Left hindlimb (tissue), 1 donor: ENCODE results near the gene SARS2.
"Not testable (repeated sequence)": the region's sequence is repeated elsewhere in the genome, so short reads cannot be mapped to it uniquely, and the experiment has no call there.

ENCODE experiments used
- DNase-seq: peaks from one replicate; pipeline ENCODE4 v3.0.0-alpha.2; 2018

Gene SARS2

GRCh38 chr19:38890686-38891085 is 39.9 kb downstream of the SARS2 start:
- DNase-seq: no peak

- no peak for DNase-seq
Measured at GRCh38 chr19:38889803-38890202, 40.8 kb downstream of the SARS2 start.

DNA sequence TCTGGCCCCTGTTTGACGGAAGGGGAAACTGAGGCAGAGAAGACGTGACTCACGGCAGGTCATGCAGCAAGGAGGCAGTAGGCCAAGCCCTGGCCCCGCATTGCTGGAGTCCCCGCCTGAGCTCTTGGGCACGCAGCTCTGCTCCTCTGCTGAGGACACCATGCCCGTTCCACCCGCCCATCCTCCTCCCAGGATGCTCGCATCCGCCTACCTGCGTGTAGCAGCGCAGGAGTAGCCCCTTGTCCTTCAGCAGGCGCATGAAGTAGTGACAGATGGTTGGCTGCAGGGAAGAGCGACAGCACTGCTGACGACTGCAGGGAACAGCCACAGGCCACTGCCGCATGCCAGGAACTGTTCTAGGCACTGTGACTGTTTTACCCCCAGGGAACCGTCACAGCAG is 41.7 kb downstream of the SARS2 start:
- DNase-seq: no peak

DNA sequence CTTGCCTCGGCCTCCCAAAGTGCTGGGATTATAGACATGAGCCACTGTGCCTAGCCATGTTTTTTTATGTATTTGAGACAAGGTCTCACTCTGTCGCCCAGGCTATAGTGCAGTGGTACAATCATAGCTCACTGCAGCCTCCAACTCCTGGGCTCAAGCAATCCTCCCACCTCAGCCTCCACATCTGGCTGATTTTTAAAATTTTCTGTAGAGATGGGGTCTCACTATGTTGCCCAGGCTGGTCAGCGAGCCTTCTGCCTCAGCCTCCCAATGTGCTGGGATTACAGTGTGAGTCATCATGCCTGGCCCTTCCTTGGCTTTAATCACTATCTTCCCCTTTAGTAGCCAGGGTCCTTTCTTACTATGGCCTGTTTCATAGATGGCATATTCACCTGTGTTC is 45.9 kb downstream of the SARS2 start:
- not testable (repeated sequence) for DNase-seq

GRCh38 chr19:38883286-38883685 is 47.3 kb downstream of the SARS2 start:
- DNase-seq: no peak

- DNase-seq: no peak
Measured at GRCh38 chr19:38880882-38881609, 49.5 kb downstream of the SARS2 start.

DNA sequence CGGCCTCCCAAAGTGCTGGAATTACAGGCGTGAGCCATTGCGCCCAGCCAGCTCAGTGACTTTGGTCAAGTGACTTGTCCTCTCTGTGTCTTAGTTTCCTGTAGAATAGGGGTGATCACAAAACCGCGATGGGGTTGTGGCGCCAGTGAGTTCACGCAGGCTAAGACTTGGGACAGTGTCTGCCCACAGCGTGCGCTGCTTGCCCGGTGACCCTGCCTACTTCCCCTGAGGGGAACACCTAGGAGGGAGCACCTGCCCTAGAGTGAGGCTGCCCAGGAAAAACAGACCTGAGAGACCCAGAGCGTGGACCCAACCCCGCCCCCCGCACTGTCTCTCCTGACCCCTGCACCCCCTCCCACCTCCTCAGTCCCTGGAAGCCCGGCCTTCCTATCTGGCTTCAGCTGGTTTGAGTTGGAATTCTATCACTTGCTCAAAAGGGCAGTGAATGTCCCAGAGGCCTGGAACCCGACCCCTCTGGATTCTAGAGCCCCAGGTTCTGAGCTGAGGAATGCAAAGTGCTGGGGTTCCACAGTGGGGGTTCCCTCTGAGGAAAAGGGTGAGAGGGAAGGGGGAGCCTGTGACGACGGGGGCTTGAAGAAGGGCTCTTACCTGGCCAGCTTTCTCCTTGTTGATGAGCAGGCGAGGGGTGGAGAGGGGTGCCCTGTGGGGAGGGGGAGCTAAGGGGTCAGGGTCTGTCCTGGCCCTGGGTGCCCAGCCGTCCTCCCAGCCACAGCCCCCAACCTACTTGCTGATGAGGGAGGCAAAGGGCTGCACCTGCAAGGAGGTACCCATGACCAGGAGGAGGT is 50.3 kb downstream of the SARS2 start:
- DNase-seq: no peak

- DNase-seq: no peak
Measured at GRCh38 chr19:38879400-38879751, 51.2 kb downstream of the SARS2 start.

DNA sequence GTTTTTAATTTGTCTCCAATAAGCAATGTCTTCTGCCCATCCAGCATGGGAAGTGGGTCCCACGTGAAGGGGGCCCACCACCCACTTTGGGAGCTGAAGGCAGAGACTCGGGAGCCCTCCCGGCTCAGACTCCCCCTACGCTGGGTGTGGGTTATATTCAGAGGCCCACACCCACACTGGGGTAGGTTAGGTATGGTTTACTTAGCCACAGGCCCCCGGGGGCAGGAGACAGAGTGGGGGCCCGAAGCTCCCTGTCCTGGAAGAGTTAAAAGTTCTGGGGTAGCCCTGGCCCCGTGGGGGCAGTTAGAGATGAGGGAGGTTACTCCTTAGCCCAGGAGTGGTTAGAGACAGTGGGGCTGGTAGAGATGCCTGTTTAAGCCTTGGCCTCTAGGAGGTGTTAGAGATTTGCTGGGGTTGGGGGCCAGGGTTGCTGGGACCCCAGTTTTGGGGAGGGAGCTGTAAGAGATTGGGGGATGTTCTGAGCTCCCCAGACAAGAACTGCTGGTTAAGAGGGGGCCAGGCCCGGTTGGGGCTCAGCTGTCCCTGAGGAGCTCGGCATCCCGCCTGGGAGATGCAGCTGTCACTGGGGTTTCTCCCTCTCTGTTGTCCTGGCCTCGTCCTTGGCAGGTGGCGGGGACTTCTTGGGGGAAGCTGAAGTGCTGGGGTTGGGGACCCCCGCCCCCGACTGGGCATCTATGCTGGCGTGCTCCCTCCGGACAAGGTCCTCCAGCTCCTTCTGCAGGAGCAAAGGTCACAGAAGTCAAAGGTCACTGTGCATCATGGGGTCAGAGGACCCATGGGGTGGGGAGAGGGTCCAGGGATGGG is 51.8 kb downstream of the SARS2 start:
- no peak for DNase-seq

DNA sequence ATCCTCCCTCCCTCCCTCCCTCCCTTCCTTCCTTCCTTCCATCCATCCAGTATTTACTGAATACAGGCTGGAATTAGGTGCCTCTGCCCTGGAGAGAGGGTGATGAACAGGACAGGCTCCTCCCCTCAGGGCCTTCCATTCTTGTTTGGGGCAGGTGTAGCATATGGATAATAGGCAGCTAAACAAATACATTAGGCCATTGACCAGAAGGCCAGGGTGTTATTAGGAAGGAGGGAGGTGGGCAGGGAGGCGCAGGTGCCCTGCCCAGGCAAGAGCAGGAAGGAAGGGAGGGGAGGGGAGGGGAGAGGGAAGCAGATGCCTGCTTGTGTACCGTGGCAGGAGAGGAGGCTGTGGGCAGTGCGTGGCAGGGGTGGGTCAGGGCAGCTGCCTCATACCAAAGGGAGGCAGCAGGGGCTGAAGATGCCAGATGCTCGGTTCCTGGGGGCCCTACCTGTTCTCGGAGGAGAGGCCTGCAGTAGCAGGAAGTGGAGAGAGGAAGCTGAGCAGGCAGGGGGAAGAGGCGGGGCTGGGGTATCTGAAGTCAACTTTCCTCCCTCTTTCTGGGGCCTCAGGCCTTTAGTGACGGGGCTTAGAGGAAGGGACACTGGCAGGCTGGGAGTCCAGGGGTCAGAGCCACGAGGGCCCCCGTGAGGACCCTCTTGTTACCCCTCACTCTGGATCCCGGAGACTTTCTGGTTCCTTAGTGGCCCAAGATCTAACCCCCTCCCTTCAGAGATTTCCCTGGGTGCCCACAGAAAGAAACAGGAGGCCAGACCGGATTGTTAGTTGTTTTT is 52.6 kb downstream of the SARS2 start, which contains the start of gene RINL:
TSS of gene RINL (minus strand) at position 495 of the 794 bp plus-strand sequence. CDS start 1,533 bp downstream, outside the sequence.
- DNase-seq: no peak

DNA sequence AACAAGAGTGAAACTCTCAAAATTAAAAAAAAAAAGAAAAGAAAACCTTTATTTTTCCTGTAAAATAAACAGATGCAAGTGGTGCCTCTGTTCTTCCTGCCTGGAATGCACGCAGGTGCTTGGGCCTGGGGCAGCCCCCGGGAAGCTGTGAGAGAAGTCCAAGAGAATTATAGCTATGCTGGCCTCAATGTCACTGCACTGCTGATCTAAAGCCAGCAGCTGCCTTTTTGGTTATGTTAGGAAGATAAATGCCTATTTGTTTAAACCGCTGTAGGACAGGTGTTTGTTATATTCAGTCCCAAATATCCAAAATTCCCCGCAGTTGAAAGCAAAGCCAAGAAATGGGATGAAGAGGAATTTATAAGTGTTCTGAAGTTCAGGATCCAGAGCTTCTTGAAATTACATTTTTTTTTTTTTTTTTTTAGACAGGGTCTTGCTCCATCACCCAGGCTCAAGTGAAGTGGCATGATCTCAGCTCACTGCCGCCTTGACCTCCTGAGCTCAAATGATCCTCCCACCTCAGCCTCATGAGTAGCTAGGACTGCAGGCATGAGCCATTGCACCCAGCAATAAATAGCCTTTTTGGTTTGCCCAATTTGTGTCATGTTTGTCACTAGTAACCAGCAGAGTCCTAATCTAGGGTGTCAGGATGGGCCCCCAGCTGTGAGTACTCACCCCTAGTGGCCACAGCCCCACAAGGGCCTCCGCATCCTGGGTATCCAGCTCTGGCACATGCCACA is 54.7 kb downstream of the SARS2 start:
- no peak for DNase-seq

- DNase-seq: not testable (repeated sequence)
Measured at GRCh38 chr19:38873400-38873799, 57.2 kb downstream of the SARS2 start.

GRCh38 chr19:38870612-38871011 is 60.0 kb downstream of the SARS2 start:
- no peak for DNase-seq

DNA sequence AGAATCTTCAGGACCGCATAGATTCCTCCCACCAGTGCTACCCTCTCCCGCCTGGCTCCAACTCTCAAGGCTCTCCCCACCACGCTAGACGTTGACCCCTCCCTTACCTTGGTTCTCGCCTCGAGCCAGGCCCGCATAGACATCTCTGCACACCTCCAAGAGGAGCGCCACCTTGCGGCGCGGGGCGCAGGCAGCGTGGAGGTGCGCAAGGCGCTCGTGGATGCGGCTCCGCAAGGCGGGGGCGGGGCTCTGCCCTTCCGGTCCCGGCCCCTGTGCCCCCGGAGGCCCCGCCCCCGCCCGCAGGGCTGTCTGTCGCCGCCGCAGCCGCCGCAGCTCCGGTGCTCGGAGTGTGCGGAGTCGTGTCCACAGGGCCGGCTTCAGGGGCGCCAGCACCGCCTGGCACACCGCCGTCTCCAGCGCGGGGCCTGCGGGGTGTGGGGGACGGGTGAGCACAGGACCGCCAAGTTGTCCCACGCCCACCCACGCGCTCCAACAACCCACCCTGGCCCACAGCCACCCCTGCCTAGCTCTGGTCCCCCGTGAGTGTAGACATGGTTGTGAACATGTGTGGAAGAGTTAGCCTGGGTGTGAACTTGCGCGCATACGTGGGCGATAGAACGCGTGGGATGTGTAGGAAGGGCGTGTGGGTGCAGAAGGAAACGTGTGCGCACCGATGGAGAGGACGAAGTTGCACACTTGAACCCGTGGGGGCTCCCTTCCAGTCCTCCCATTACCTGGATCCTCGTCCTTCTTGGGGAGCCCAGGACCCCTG is 60.5 kb downstream of the SARS2 start:
- peak; percentile 79 for DNase-seq

- no peak for DNase-seq
Measured at GRCh38 chr19:38869160-38869835, 61.3 kb downstream of the SARS2 start.

GRCh38 chr19:38868551-38868950 is 62.0 kb downstream of the SARS2 start:
- no peak for DNase-seq

DNA sequence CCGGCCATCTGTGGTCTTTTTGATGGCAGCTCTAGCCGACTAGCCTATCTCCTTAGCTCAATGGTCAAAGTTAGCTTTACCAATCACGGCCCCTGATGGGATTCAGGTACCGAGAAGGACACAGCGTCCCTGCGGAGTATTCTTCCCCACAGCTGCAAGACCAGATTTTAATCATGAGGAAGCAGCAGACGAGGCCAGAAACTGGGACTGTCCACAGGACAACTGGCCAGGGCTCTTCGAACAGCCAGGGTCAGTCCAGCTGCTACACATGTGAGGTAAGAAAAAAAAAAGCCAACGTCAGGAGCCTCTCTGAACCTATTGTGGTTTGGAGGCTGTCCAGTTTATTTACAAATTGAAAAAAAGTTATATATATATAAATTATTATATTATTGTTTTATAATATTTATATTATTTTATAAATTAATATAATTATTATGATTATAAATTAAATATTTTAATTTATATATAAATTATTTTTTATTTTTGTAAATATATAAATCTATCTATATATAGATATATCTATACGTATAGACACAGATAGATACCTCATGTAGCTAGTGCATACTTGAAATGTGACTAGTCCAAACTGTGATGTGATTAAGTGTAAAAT is 63.3 kb downstream of the SARS2 start:
- DNase-seq: no peak
